HepG2 (cell line): ENCODE results near the gene C20orf144. TPM values are rescaled to one million over a fixed set of nuclear protein-coding genes. Genes with fewer than 3 reads are reported as not detected.

Source experiments
- AGO2 ChIP-seq: fragments of 200-400 bp; formaldehyde crosslinking; optimal IDR thresholded peaks from 2 replicates; pipeline ENCODE3; 2017; ENCODE audit warnings: mild to moderate bottlenecking, low read depth, low read length, moderate library complexity
- CCAR2 ChIP-seq: fragments of 200-400 bp; formaldehyde crosslinking; optimal IDR thresholded peaks from 2 replicates; pipeline ENCODE3; 2018; ENCODE audit warnings: low read depth, mild to moderate bottlenecking, low read length, moderate library complexity
- HIVEP1 ChIP-seq: sonication (generic); formaldehyde crosslinking; IDR thresholded peaks from 2 replicates; pipeline ENCODE4 v1.4.0; 2020; ENCODE audit warnings: mild to moderate bottlenecking, missing genetic modification reagents
- HNRNPLL ChIP-seq: fragments of 200-400 bp; formaldehyde crosslinking; IDR thresholded peaks from 2 replicates; pipeline ENCODE4 v1.6.1; 2017; ENCODE audit warnings: mild to moderate bottlenecking, low read depth, low read length; ENCODE audit not compliant: poor library complexity, severe bottlenecking
- KDM2A ChIP-seq: sonication (generic); formaldehyde crosslinking; IDR thresholded peaks from 2 replicates; pipeline ENCODE4 v1.4.0; 2020; ENCODE audit warnings: low read depth, missing genetic modification reagents, borderline replicate concordance
- KMT2A ChIP-seq: sonication (generic); formaldehyde crosslinking; IDR thresholded peaks from 2 replicates; pipeline ENCODE4 v1.4.0; 2020; ENCODE audit warnings: missing genetic modification reagents
- MAFK ChIP-seq, 2 experiments: IDR thresholded peaks in 1 of 2; conservative IDR thresholded peaks in 1 of 2; 2 replicates each; pipeline ENCODE4 v1.6.1; 2011; ENCODE audit warnings: improper control_type of control experiment in 2 of 2, low read length in 2 of 2
- MEIS1 ChIP-seq: sonication (generic); formaldehyde crosslinking; IDR thresholded peaks from 2 replicates; pipeline ENCODE4 v1.9.0; 2021; ENCODE audit warnings: mild to moderate bottlenecking, missing genetic modification reagents, moderate library complexity, borderline replicate concordance
- POLR2AphosphoS2 ChIP-seq: IDR thresholded peaks from 2 replicates; pipeline ENCODE4 v1.6.1; 2011; ENCODE audit warnings: low read depth, low read length, improper control_type of control experiment
- SRY ChIP-seq: sonication (generic); formaldehyde crosslinking; IDR thresholded peaks from 2 replicates; pipeline ENCODE4 v1.8.0; 2022; ENCODE audit warnings: mild to moderate bottlenecking, missing genetic modification reagents
- SSRP1 ChIP-seq: IDR thresholded peaks from 2 replicates; pipeline ENCODE4 v1.6.1; 2016; ENCODE audit warnings: control low read depth
- TRIM24 ChIP-seq: sonication (generic); formaldehyde crosslinking; IDR thresholded peaks from 2 replicates; pipeline ENCODE4 v1.8.0; 2022; ENCODE audit warnings: mild to moderate bottlenecking, missing genetic modification reagents
- ZNF234 ChIP-seq: sonication (generic); formaldehyde crosslinking; conservative IDR thresholded peaks from 2 replicates; pipeline ENCODE4 v1.5.1; 2020; ENCODE audit warnings: mild to moderate bottlenecking, missing genetic modification reagents
- ZNF484 ChIP-seq: sonication (generic); formaldehyde crosslinking; IDR thresholded peaks from 2 replicates; pipeline ENCODE4 v1.5.1; 2020; ENCODE audit warnings: mild to moderate bottlenecking, low read depth, missing genetic modification reagents, borderline replicate concordance
- ZNF75D ChIP-seq: sonication (generic); formaldehyde crosslinking; IDR thresholded peaks from 2 replicates; pipeline ENCODE4 v1.8.1; 2023; ENCODE audit warnings: missing genetic modification reagents, mild to moderate bottlenecking, borderline replicate concordance
- ZNF766 ChIP-seq: sonication (generic); formaldehyde crosslinking; IDR thresholded peaks from 2 replicates; pipeline ENCODE4 v1.5.0; 2020; ENCODE audit warnings: missing genetic modification reagents, borderline replicate concordance
- ZNF782 ChIP-seq: sonication (generic); formaldehyde crosslinking; IDR thresholded peaks from 2 replicates; pipeline ENCODE4 v1.4.0; 2020; ENCODE audit warnings: missing genetic modification reagents, mild to moderate bottlenecking, borderline replicate concordance
- polyA plus RNA-seq, 8 experiments: library from polyadenylated mRNA; depleted of rRNA in 3 of 8; stranded (reverse) in 7 of 8; unstranded in 1 of 8; fragments of >200 nt; fragmentation: Illumina TruSeq in 4 of 8; extraction: Trizol in 4 of 8; gene quantifications; 2 replicates each; pipeline versions ENCODE4 v1.2.1 to v1.2.3, GENCODE V29; 2011 to 2016; ENCODE audit warnings: low read depth in 4 of 8, missing spikeins in 1 of 8, mixed read lengths in 1 of 8; ENCODE audit not compliant: insufficient read depth in 1 of 8
- total RNA-seq, 5 experiments: library from RNA; depleted of rRNA; stranded (reverse); fragments of >200 nt; fragmentation: Illumina TruSeq; extraction: Trizol; gene quantifications; 2 replicates each; pipeline ENCODE4 v1.2.3, GENCODE V29; 2016; ENCODE audit warnings: low read depth in 1 of 5
- TF ChIP-seq, protein P1 (sequence below): sonication (generic); formaldehyde crosslinking; IDR thresholded peaks from 2 replicates; pipeline ENCODE4 v1.5.0; 2020; ENCODE audit warnings: missing genetic modification reagents
- TF ChIP-seq, protein P2 (sequence below): IDR thresholded peaks from 2 replicates; pipeline ENCODE4 v1.6.1; 2012; ENCODE audit warnings: inconsistent platforms
- TF ChIP-seq, protein P3 (sequence below): sonication (generic); formaldehyde crosslinking; IDR thresholded peaks from 2 replicates; pipeline ENCODE4 v1.5.0; 2020; ENCODE audit warnings: mild to moderate bottlenecking, missing genetic modification reagents, moderate library complexity
- TF ChIP-seq, protein P4 (sequence below): sonication (generic); formaldehyde crosslinking; IDR thresholded peaks from 2 replicates; pipeline ENCODE4 v1.4.0; 2020; ENCODE audit warnings: low read depth, mild to moderate bottlenecking, missing genetic modification reagents
- TF ChIP-seq, protein P5 (sequence below): sonication (generic); formaldehyde crosslinking; IDR thresholded peaks from 2 replicates; pipeline ENCODE4 v1.8.1; 2023; ENCODE audit warnings: mild to moderate bottlenecking, moderate library complexity, missing genetic modification reagents
- TF ChIP-seq, protein P6 (sequence below): sonication (generic); formaldehyde crosslinking; IDR thresholded peaks from 2 replicates; pipeline ENCODE4 v1.4.0; 2020; ENCODE audit warnings: missing genetic modification reagents

The C20orf144 gene
- total and polyA plus RNA-seq, 2 of the 13 experiments (the other 11 are each of a cell fraction or from before 2014, with no cell fraction given), result 0.09 to 0.16 TPM

DNA sequence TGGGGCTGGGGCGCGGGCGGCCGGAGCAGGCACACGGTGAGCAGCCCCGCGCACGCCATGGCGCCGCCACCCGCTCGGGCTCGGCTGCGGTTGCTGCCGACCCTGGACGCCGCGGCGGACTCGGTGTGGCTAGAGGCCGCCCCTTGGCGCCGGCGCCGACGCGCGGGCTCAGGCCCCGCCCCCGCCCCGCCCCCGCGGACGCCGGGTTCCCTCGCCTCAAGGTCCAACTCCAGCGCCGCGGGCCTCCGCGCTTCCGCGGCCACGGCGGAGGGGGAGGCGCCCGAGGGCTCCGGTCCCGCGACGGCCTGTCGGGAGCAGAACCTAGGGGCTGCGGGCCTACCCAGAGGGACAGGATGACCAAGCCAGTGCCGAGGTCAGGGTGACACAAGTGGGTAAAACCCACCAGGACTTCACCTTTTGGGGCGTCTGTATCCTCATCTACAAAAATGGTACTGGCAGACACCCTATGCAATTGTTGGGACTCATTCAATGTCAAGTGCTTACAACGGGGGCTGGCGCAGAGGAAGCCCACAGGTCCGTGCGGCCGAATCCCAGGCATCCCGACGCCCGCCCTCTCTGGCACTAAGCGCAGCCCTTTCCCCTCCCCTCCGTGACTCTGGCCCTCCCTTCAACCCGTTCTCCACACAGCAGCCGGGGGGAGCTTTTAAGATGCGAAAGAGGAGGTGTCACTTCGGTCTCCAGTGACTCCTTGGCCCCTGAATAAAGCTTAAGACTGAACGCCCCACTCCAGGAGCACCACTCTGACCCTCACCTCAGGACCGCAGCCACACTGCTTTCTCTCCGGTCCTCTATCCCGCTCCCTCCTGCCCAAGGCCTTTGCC lies 12.4 kb downstream of the C20orf144 start, which contains the start of gene NECAB3 (continued):
- TF ChIP-seq ZNF484 (CRISPR knock-in tag), result 0 out of 2 replicates have a peak, but pooled peaks have one; percentile 73
- TF ChIP-seq ZNF75D, result peak; percentile 78; the same call in 1 of the 2 replicates
- TF ChIP-seq, protein P1, sequence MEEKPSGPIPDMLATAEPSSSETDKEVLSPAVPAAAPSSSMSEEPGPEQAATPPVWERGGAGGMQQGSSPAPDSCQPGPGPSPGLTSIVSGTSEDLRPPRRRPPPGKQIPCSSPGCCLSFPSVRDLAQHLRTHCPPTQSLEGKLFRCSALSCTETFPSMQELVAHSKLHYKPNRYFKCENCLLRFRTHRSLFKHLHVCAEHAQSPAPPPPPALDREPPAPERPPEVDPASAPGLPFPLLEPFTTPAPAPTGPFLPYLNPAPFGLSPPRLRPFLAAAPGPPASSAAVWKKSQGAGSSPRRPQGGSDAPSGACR, result no peak
- peak; percentile 87 for TF ChIP-seq AGO2
- TF ChIP-seq, protein P2, sequence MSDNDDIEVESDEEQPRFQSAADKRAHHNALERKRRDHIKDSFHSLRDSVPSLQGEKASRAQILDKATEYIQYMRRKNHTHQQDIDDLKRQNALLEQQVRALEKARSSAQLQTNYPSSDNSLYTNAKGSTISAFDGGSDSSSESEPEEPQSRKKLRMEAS, result peak; percentile 85
- peak; percentile 45; the same call in 1 of the 2 replicates for TF ChIP-seq SRY (CRISPR knock-in tag)
- TF ChIP-seq, protein P3, sequence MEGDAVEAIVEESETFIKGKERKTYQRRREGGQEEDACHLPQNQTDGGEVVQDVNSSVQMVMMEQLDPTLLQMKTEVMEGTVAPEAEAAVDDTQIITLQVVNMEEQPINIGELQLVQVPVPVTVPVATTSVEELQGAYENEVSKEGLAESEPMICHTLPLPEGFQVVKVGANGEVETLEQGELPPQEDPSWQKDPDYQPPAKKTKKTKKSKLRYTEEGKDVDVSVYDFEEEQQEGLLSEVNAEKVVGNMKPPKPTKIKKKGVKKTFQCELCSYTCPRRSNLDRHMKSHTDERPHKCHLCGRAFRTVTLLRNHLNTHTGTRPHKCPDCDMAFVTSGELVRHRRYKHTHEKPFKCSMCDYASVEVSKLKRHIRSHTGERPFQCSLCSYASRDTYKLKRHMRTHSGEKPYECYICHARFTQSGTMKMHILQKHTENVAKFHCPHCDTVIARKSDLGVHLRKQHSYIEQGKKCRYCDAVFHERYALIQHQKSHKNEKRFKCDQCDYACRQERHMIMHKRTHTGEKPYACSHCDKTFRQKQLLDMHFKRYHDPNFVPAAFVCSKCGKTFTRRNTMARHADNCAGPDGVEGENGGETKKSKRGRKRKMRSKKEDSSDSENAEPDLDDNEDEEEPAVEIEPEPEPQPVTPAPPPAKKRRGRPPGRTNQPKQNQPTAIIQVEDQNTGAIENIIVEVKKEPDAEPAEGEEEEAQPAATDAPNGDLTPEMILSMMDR (CRISPR knock-in tag), result peak; percentile 57
- no peak for TF ChIP-seq CCAR2
- peak; percentile 80; the same call in 1 of the 2 replicates for TF ChIP-seq ZNF766 (CRISPR knock-in tag)
- TF ChIP-seq, protein P4, sequence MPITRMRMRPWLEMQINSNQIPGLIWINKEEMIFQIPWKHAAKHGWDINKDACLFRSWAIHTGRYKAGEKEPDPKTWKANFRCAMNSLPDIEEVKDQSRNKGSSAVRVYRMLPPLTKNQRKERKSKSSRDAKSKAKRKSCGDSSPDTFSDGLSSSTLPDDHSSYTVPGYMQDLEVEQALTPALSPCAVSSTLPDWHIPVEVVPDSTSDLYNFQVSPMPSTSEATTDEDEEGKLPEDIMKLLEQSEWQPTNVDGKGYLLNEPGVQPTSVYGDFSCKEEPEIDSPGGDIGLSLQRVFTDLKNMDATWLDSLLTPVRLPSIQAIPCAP (CRISPR knock-in tag), result no peak
- peak; percentile 89 for TF ChIP-seq ZNF782 (CRISPR knock-in tag)
- TF ChIP-seq, protein P5, sequence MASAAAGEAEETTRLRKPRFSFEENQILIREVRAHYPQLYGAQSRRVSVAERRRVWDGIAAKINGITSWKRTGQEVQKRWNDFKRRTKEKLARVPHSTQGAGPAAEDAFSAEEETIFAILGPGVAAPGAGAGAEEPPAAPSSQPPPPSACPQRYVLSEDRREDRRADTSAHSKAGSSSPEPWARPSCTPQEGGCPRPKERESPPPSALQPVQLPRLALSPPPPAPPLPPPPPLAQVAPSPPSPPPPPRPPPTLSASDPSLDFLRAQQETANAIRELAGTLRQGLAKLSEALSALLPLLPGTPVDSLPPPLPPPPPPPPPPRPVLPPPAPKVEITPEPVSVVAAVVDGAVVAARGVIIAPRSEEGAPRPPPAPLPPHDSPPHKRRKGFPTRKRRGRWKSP (CRISPR knock-in tag), result peak; percentile 92
- TF ChIP-seq KDM2A (CRISPR knock-in tag), result peak; percentile 94
- TF ChIP-seq, protein P6, sequence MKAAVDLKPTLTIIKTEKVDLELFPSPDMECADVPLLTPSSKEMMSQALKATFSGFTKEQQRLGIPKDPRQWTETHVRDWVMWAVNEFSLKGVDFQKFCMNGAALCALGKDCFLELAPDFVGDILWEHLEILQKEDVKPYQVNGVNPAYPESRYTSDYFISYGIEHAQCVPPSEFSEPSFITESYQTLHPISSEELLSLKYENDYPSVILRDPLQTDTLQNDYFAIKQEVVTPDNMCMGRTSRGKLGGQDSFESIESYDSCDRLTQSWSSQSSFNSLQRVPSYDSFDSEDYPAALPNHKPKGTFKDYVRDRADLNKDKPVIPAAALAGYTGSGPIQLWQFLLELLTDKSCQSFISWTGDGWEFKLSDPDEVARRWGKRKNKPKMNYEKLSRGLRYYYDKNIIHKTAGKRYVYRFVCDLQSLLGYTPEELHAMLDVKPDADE, result 0 out of 2 replicates have a peak, but pooled peaks have one; percentile 64
- TF ChIP-seq TRIM24 (CRISPR knock-in tag), result no peak
- TF ChIP-seq MEIS1 (CRISPR knock-in tag), result peak; percentile 93
- peak; percentile 17; the same call in 1 of the 2 replicates for TF ChIP-seq KMT2A
- no peak for TF ChIP-seq POLR2AphosphoS2
- TF ChIP-seq HIVEP1 (CRISPR knock-in tag), result peak; percentile 68; the same call in 1 of the 2 replicates
- peak; percentile 69 for TF ChIP-seq HNRNPLL
- peak; percentile 39; the same call in 1 of the 2 replicates for TF ChIP-seq SSRP1 (CRISPR knock-in tag)
- no peak for TF ChIP-seq MAFK (conservative IDR thresholded peaks at IDR 0.05 in 1 of 2, IDR thresholded peaks at IDR 0.05 in 1 of 2; ENCODE audit: low read length in 2 of 2)
- TF ChIP-seq ZNF234 (CRISPR knock-in tag), result no peak
